Panc1 (cell line): ENCODE data around the gene DBP. TPM values are rescaled to one million over a fixed set of nuclear protein-coding genes. Genes with fewer than 3 reads are reported as not detected.
A peak's percentile ranks its signal among the peaks of the same experiment; 100 is the strongest.

ENCODE experiments used
- ATAC-seq: fragments of 200-7000 bp; cut with Tn5 transposase; 2 replicates; pipeline ENCODE4 v1.9.1; 2020; ENCODE audit warnings: mild to moderate bottlenecking, moderate library complexity
- BruUV-seq: library from RNA; stranded (reverse); fragments of 400-500 nt; replicated peaks from 2 replicates; lab custom pipeline; 2021; lab: Mats Ljungman, UMichigan
- CTCF ChIA-PET: fragments of 300-600 bp; sonication (Branson Sonifier 250); formaldehyde crosslinking; loops from one replicate; lab custom pipeline; 2022; ENCODE audit warnings: antibody characterized with exemption; lab: Charles Lee
- POLR2A ChIA-PET: fragments of 300-600 bp; sonication (Branson Sonifier 250); formaldehyde crosslinking; loops from one replicate; lab custom pipeline; 2022; ENCODE audit warnings: antibody characterized with exemption; lab: Charles Lee
- DNase-seq: peaks from one replicate; pipeline ENCODE4 v3.0.0-alpha.2; 2010; ENCODE audit warnings: low read depth, low spot score
- H3K27ac ChIP-seq: 2 replicates; pipeline ENCODE4 v1.5.1; 2011; ENCODE audit warnings: mild to moderate bottlenecking, low read length, inconsistent platforms
- H3K27me3 ChIP-seq: fragments of 200-500 bp; sonication (Bioruptor generic); 2 replicates; pipeline ENCODE4 v1.6.0; 2014; ENCODE audit warnings: low read length, inconsistent platforms; ENCODE audit not compliant: control insufficient read depth, insufficient read depth
- H3K36me3 ChIP-seq: fragments of 200-500 bp; sonication (Bioruptor generic); 2 replicates; pipeline ENCODE4 v1.5.1; 2014; ENCODE audit warnings: inconsistent platforms, mild to moderate bottlenecking, low read length, moderate library complexity; ENCODE audit not compliant: control insufficient read depth, insufficient read depth
- H3K4me1 ChIP-seq: 2 replicates; pipeline ENCODE4 v1.5.1; 2011; ENCODE audit warnings: inconsistent platforms, mild to moderate bottlenecking, low read length, moderate library complexity; ENCODE audit not compliant: control insufficient read depth, insufficient read depth
- H3K4me3 ChIP-seq, 2 experiments: 2 replicates each; pipeline ENCODE4 v1.5.1; 2011 to 2012; ENCODE audit warnings: low read depth in 2 of 2, low read length in 2 of 2, mild to moderate bottlenecking in 2 of 2, inconsistent platforms in 1 of 2, moderate library complexity in 1 of 2
- H3K9me3 ChIP-seq: fragments of 200-500 bp; sonication (Bioruptor generic); 2 replicates; pipeline ENCODE4 v1.5.1; 2014; ENCODE audit warnings: low read depth, mild to moderate bottlenecking, inconsistent platforms, low read length, moderate library complexity; ENCODE audit not compliant: control insufficient read depth, insufficient read depth
- CTCF ChIP-seq: fragments of 450-650 bp; IDR thresholded peaks from 2 replicates; pipeline ENCODE4 v1.5.1; 2017; ENCODE audit warnings: mild to moderate bottlenecking
- POLR2AphosphoS5 ChIP-seq: IDR thresholded peaks from 2 replicates; pipeline ENCODE4 v1.6.1; 2012; ENCODE audit warnings: mild to moderate bottlenecking, low read depth, low read length, moderate library complexity
- REST ChIP-seq, 2 experiments: IDR thresholded peaks; 2 replicates each; pipeline ENCODE4 v1.6.1; 2011 to 2012; ENCODE audit warnings: low read depth in 2 of 2, control low read depth in 1 of 2, low read length in 1 of 2, mild to moderate bottlenecking in 1 of 2, moderate library complexity in 1 of 2; ENCODE audit not compliant: insufficient read depth in 1 of 2
- SIN3A ChIP-seq: IDR thresholded peaks from 2 replicates; pipeline ENCODE4 v1.6.1; 2012; ENCODE audit warnings: low read depth, mild to moderate bottlenecking, low read length, moderate library complexity, borderline replicate concordance; ENCODE audit not compliant: insufficient read depth
- in situ Hi-C: cut with HindIII; loops from 2 replicates; pipeline ENCODE4 v1.10.0; 2016; ENCODE audit warnings: low sequenced_read_pairs, low pct_unique_long_range_greater_than_20kb
- intact Hi-C: fragments of 100-400 bp; cut with micrococcal nuclease; formaldehyde crosslinking; loops from one replicate; pipeline ENCODE4 v1.10.0; 2022; ENCODE audit not compliant: unreplicated experiment
- total RNA-seq: library from RNA; stranded (reverse); gene quantifications from one replicate; pipeline ENCODE4 v1.2.1, GENCODE V29; 2021; ENCODE audit not compliant: unreplicated experiment

DBP gene
- total RNA-seq, 1 experiment from 2014 or later: 7.4 TPM

GRCh38 chr19:48629599-48630295 is 7.4 kb downstream of the DBP start:
- H3K36me3 ChIP-seq: no peaks in the 10 kb centered on the region
- ChIA-PET POLR2A (interaction anchor here (0.9 kb wide), 1 partner anchor 10 kb away, joined by 3 read pairs; no protein-coding TSS in a partner anchor), CTCF (no interaction called here)
- no peak overlapping the region for H3K4me3 ChIP-seq
- H3K27me3 ChIP-seq: no peaks in the 10 kb centered on the region
- no peak for DNase-seq
- intact Hi-C loops: no loop called here
- in situ Hi-C loops: no loop called here
- no TSS peak for BruUV-seq
- TF ChIP-seq REST (IDR thresholded peaks at IDR 0.05; ENCODE audit: insufficient read depth in 1 of 2, low read depth in 2 of 2, low read length in 1 of 2) (no peak), POLR2AphosphoS5 (peak; percentile 32; the same call in 1 of the 2 replicates)
- ATAC-seq: peak; percentile 31
- no peak overlapping the region for H3K27ac ChIP-seq
- H3K4me1 ChIP-seq: peaks cover 18% of the 10 kb centered on the region
- H3K9me3 ChIP-seq: no peaks in the 10 kb centered on the region

GRCh38 chr19:48629297-48629598 is 7.9 kb downstream of the DBP start:
- in situ Hi-C loops (no loop called here), intact Hi-C loops (no loop called here)
- Histone ChIP-seq H3K36me3 (no peaks in the 10 kb centered on the region), H3K4me3 (no peak overlapping the region), H3K27ac (no peak overlapping the region), H3K27me3 (no peaks in the 10 kb centered on the region), H3K4me1 (peaks cover 16% of the 10 kb centered on the region), H3K9me3 (no peaks in the 10 kb centered on the region)
- ChIA-PET POLR2A (interaction anchor here (0.9 kb wide), 1 partner anchor 10 kb away, joined by 3 read pairs; no protein-coding TSS in a partner anchor), CTCF (no interaction called here)
- TF ChIP-seq SIN3A: no peak
- TF ChIP-seq CTCF: no peak
- TF ChIP-seq REST (IDR thresholded peaks at IDR 0.05; ENCODE audit: insufficient read depth in 1 of 2, low read depth in 2 of 2, low read length in 1 of 2): no peak
- no TSS peak for BruUV-seq
- no peak for DNase-seq
- ATAC-seq: no peak; the same call in 1 of the 2 replicates
